ENCODE data around the gene DKKL1.

DNA sequence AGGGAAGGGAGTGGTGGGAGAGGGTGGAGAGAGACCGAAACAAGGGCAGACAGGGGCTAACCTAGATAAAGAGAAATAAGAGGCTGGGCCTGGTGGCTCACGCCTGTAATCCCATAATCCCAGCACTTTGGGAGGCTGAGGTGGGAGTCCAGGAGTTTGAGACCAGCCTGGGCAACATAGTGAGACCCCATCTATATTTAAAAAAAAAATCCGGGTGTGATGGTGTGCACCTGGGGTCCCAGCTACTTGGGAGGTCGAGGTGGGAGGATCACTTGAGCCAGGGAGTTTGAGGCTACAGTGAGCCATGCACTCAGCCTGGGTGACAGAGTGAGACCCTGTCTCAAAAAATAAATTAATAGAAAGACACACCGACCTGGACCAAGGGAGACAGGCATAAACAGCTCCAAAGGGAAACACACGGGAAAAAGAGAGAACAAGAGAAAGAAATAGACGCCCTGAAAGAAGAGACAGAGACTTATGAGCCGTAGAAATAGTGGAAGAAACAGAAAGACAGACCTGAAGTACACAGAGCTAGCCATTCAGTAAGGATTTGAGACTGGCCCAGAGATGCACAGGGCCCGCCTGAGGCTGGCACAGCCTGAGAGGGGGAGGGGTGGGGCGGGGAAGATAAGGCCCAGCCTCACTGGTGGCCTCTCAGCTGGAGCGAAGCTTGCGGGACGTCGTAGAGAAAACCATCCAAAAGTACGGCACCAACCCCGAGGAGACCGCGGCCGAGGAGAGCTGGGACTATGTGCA, 26.2 kb upstream of the DKKL1 start:
- TF ChIP-seq, protein P1, sequence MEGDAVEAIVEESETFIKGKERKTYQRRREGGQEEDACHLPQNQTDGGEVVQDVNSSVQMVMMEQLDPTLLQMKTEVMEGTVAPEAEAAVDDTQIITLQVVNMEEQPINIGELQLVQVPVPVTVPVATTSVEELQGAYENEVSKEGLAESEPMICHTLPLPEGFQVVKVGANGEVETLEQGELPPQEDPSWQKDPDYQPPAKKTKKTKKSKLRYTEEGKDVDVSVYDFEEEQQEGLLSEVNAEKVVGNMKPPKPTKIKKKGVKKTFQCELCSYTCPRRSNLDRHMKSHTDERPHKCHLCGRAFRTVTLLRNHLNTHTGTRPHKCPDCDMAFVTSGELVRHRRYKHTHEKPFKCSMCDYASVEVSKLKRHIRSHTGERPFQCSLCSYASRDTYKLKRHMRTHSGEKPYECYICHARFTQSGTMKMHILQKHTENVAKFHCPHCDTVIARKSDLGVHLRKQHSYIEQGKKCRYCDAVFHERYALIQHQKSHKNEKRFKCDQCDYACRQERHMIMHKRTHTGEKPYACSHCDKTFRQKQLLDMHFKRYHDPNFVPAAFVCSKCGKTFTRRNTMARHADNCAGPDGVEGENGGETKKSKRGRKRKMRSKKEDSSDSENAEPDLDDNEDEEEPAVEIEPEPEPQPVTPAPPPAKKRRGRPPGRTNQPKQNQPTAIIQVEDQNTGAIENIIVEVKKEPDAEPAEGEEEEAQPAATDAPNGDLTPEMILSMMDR (IDR thresholded peaks at IDR 0.05; ENCODE audit: poor library complexity, severe bottlenecking) = no peak
- TF ChIP-seq POLR2AphosphoS5 (IDR thresholded peaks at IDR 0.05) = no peak
- TF ChIP-seq EZH2 (IDR thresholded peaks at IDR 0.05; ENCODE audit: borderline replicate concordance, insufficient read depth, low read length, poor library complexity, severe bottlenecking) = no peak
- TF ChIP-seq MXI1 (conservative IDR thresholded peaks at IDR 0.05; ENCODE audit: poor library complexity, severe bottlenecking) = no peak
